GM19372 (cell line): ENCODE results near the gene DDI2.
"Not testable (repeated sequence)": the region's sequence is repeated elsewhere in the genome, so short reads cannot be mapped to it uniquely, and the experiment has no call there.

Source experiments
- ATAC-seq: cut with Tn5 transposase; IDR thresholded peaks from one replicate; pipeline ENCODE4 v1.9.1; 2021; ENCODE audit warnings: mild to moderate bottlenecking, low read depth, moderate library complexity; ENCODE audit not compliant: unreplicated experiment

Gene DDI2

GRCh38 chr1:15696956-15697521, 79.8 kb downstream of the DDI2 start:
- ATAC-seq = peak; percentile 92

- no peak for ATAC-seq
These were observed 80.9 kb downstream of the DDI2 start for GRCh38 chr1:15698201-15698600.

DNA sequence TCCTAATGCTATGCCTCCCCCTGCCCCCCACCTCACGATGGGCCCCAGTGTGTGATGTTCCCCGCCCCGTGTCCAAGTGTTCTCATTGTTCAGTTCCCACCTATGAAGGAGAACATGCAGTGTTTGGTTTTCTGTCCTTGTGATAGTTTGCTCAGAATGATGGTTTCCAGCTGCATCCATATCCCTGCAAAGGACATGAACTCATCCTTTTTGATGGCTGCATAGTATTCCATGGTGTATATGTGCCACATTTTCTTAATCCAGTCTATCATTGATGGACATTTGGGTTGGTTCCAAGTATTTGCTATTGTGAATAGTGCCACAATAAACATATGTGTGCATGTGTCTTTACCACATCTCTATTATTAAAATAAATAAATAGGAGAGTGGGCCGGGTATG, 82.1 kb downstream of the DDI2 start:
- ATAC-seq = not testable (repeated sequence)

DNA sequence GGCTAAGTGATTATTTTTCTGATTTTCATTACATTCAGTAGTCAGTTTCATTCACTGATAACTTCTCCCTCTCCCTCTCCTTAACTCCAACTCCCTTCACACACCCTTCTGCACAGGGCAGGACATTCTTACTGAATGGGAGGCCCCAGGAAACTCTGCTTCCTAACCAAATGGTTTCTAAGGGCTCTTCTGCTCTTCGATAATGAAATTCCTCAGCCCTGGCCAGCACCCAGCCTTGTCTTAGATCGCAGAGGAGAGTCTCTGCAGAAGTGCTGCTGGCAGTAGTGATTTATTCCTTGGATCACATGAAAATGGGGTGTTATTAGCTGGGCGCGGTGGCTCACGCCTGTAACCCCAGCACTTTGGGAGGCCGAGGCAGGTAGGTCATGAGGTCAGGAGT, 83.2 kb downstream of the DDI2 start:
- ATAC-seq = no peak

- no peak for ATAC-seq
These were observed 84.5 kb downstream of the DDI2 start for GRCh38 chr1:15701784-15702183.

DNA sequence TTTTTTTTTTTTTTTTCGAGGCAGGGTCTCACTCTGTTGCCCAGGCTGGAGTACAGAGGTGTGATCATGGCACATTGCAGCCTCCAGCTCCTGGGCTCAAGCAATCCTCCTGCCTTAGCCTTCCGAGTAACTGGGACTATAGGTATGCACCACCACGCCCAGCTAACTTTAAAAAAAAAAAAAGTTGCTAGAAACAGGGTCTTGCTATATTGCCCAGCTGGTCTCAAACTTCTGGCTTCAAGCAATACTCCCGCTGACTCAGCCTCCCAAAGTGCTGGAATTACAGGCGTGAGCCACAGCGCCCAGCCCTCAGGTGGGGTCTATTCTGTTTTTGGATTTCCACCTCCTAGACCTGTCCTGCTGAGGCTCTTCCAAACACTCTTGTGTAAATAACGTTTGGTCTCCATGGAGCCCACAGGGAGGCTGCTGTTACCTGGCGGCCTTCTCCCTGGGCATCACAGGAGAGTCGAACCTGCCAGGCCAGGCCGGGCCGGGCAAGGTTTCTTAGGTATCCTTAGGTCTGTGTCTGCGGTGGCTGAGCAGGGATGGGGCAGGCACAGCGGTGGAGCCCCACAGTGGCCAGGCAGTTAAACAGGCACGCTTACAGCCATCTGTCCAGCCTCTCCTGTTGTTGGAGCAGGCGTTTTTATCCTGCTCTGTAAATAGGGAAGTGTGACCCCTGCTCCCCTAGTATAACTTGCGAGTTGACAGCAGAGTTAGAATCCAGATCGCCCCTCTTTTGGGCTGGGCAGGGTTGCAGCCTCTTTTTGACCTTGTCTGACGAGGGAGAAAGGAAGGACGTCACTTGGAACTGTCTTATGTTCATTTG, 85.7 kb downstream of the DDI2 start:
- ATAC-seq = no peak

DNA sequence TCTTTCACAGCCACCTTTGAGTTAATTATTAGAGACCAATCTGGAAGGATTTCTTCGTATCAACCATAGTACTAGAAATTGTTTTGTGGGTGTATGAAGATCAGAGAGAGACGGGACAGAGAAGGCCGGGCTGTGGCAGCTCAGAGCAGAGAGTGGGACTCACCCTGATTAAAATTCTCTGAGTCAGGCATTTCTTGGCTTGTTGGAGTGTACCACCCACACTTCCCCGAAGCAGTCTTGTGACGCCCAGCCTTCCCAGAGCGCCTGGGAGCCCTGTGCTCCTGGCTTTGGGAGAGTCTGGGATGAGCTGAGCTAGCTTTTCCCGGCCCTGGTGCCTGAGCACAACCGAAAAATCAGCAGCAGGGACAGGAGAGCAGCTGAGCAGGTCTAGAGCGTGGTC, 86.3 kb downstream of the DDI2 start:
- ATAC-seq = no peak

DNA sequence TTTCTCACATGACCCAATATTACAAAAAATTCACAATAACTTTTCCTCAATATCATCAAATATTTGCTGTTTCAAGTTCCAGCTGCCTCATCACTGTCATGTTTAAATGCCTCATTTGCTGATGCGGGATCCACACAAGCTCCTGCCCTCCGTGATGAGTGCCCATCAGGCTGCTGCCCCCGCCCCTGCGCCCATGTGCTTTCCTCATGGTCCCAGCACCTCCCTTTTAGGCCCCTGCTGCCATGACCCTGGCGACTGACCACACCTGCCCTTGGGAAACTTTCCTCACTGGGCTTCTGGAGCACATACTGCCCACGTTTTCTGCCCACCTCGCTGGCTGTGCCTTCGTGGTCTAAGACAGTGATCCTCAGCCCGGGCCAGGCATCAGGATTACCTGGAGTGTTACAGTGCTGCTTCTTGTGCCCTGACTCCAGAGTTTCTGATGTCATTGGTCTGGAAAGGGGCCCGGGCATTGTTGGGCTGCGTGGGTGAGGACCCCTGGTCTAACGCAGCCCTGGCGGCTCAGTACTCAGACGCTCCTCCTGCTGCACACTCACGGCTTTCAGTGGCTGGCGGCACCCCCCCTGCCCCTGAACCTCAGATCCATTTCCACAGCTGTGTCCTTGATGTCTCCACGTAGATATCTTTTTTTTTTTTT, 87.4 kb downstream of the DDI2 start:
- no peak for ATAC-seq

DNA sequence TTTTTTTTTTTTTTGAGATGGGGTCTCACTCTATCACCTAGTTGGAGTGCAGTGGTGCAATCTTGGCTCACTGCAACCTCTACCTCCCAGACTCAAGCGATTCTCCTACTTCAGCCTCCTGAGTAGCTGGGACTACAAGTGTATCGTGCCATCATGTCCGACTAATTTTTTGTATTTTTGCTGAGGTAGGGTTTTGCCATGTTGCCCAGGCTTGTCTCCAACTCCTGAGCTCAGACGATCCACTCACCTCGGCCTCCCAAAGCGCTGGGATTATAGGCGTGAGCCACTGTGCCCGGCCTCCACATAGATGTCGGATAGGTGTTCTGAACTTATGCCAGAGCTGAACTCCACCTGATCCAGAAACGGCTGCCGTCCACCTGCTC, 87.9 kb downstream of the DDI2 start:
- no peak for ATAC-seq

- no peak for ATAC-seq
These were observed 89.5 kb downstream of the DDI2 start for GRCh38 chr1:15706751-15707150.

DNA sequence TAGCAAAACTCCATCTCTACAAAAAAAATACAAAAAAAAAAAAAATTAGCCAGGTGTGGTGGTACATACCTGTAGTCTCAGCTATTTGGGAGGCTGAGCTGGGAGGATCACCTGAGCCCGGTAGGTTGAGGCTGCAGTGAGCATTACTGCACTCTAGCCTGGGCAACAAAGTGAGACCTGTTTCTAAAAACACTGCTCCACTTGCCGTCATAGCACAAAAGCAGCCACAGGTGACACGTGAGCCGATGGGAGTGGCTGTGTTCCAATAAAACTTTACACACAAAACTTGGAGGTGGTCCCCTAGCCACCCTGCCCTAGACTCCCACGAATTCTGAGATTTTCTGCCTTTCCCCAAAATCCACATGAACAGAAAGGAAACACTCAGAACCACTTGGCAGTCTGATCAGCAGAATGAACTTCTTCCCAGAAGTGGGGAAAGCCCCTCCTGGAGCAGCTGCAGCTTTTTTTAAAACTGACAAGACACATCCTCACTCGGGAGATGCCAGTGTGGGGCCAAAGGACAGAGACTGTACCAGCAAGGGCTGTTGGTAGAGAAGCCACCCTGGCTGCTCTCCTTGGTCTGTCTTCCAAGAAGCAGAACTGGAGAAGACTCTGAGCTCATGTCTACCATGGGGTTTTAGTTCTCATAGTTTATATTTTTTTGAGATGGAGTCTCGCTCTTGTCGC, 90.1 kb downstream of the DDI2 start:
- no peak for ATAC-seq

GRCh38 chr1:15708486-15709137, 91.4 kb downstream of the DDI2 start:
- ATAC-seq = no peak

DNA sequence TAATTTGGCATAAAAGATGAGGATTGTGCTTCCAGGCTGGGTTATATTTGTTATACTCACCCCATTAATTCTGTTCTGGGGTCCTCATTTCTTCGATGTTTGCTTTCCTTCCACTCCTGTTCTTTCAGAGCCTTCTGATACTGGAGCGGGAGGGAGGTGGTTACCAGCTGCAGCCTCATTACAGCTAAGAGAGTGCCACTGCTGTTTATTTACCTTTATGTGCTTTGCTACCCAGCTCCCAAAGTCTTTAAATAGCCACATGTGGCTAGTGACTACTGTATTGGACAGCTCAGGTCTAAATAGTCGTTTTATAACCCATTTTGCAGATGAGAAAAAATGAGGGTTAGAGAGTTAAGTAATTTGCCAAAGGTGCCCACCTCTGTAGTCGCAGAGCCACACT, 92.0 kb downstream of the DDI2 start:
- ATAC-seq = no peak

- no peak for ATAC-seq
These were observed 94.9 kb downstream of the DDI2 start for GRCh38 chr1:15712168-15712567.

DNA sequence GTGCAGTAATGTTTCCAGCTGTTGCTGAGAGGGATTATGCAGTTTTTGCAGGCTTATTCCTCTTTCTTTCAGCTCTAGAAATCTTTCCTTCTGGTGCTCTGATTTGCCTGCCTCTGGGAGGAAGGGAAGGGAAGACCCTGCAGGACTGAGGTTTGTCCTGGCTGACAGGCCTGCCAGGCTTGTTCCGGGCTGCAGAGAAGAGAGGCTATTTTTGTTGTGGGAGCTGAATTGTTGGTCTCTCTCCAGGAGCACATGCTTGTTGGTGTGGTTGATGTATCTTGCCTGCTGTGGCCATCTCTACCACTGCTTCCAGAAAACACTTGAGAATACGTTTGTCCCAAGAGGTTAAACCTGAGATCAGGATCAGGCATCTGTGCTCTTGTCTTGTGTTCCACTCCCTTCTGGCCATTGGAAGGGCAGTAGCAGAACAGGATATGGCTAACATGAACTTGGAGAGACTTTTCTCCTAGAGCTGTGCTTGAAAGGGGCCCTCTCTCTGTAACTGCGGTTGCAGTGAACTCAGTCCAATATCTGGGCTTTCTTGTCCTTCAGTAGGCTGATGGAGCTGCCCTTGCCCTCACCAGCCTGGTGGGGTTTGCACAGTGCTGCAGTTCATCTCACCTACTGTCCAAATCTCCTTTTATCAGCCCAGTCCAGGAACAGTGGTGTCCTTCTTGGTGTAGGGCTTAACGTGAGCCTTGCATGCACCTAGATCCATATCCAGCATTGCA, 97.3 kb downstream of the DDI2 start:
- ATAC-seq = no peak

- no peak for ATAC-seq
These were observed 100.3 kb downstream of the DDI2 start for GRCh38 chr1:15717418-15718125.

DNA sequence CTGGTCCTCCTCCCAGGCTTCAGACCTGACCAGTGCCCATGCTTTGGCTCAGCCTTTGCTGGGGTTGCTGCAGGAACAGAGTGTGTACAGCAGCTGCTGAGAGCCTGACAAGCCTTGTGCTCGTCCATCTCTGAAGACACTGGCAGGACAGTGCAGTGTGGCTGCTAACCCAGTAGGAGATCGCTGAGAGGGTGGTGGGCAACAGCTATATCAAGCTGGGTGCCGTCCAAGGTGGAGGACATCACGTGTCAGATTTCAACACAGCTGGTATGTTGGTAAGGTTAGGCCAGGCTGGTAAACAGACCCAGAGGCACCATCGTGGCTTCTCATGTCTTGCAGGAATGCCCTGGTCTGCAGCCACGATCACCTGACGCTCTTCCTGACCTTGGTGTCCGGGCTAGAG, 100.9 kb downstream of the DDI2 start:
- ATAC-seq = no peak
